K562 (cell line): ENCODE data around the gene SEZ6L. TPM values are rescaled to one million over a fixed set of nuclear protein-coding genes. Genes with fewer than 3 reads are reported as not detected.

Experiments used
- NR2C2 ChIP-seq, 2 experiments: fragments of 200-800 bp in 1 of 2; sonication (Bioruptor generic) in 1 of 2; sonication (generic) in 1 of 2; formaldehyde crosslinking in 1 of 2; IDR thresholded peaks; 2 replicates each; pipeline versions ENCODE4 v1.6.1 to v1.8.0; 2016 to 2022; ENCODE audit warnings: mild to moderate bottlenecking in 1 of 2, missing compliant biosample characterization in 1 of 2, missing genetic modification characterization in 1 of 2, missing genetic modification reagents in 1 of 2
- REST ChIP-seq, 2 experiments: fragments of 450-650 bp; formaldehyde crosslinking in 1 of 2; IDR thresholded peaks; 2 replicates each; pipeline versions ENCODE4 v1.4.0 to v1.6.1; 2014 to 2020; ENCODE audit warnings: mild to moderate bottlenecking in 2 of 2, borderline replicate concordance in 1 of 2, low read depth in 1 of 2
- polyA plus RNA-seq, 8 experiments: library from polyadenylated mRNA; depleted of rRNA in 4 of 8; stranded (reverse) in 5 of 8; unstranded in 3 of 8; fragments of >200 nt; fragmentation: Nextera tagmentation in 2 of 8; fragmentation: Illumina TruSeq in 1 of 8; extraction: Ambion mirVana in 2 of 8; extraction: Trizol in 1 of 8; gene quantifications; 2 replicates each; pipeline versions ENCODE4 v1.2.1 to v1.2.3, GENCODE V29; 2011 to 2014; ENCODE audit warnings: inconsistent platforms in 1 of 8, missing spikeins in 1 of 8
- total RNA-seq, 7 experiments: library from RNA; depleted of rRNA in 6 of 7; stranded (reverse); fragments of >200 nt in 6 of 7; fragmentation: Illumina TruSeq in 2 of 7; extraction: Trizol in 2 of 7; gene quantifications; 2 replicates each; pipeline versions ENCODE4 v1.2.1 to v1.2.3, GENCODE V29; 2011 to 2021; ENCODE audit warnings: low replicate concordance in 1 of 7

SEZ6L gene
- total and polyA plus RNA-seq, 9 of the 15 experiments (the other 6 are each of a cell fraction or from before 2014, with no cell fraction given) = not detected

- TF ChIP-seq REST (IDR thresholded peaks at IDR 0.05; ENCODE audit: borderline replicate concordance) (peak; percentile 97), REST (CRISPR knock-in tag; IDR thresholded peaks at IDR 0.05; ENCODE audit: low read depth) (peak; percentile 91), NR2C2 (CRISPR knock-in tag; IDR thresholded peaks at IDR 0.05) (no peak), NR2C2 (tag; IDR thresholded peaks at IDR 0.05) (no peak)
Measured at GRCh38 chr22:26170795-26171580, 1.7 kb downstream of the SEZ6L start (continued).
